Anterior cingulate cortex (tissue), 58 donors: ENCODE data around the gene CRACR2A.

Experiments used
- DNase-seq, 58 donors: peaks; one replicate each; lab custom pipeline; 2025; lab: John Stamatoyannopoulos, UW

The CRACR2A gene

DNA sequence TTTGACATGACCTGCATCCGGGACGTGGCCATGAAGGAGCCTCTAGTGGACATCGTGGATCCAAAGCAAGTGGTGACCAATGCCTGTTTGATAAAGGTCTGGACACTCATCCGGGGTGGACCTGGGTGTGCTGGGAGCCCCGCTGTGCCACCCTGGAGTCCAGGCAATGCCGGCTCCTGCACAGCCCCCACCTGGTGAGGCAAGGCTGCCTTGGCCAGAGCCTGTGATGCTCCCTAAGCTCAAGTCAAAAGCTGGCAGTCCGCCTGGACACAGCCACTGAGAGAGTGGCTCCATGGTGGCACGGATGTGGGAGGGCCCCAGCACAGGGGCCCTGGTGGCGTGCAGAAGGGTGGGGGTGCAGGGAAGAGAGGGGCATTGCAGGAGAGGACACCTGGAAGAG is 176.0 kb downstream of the CRACR2A start:
- no peak for DNase-seq

DNA sequence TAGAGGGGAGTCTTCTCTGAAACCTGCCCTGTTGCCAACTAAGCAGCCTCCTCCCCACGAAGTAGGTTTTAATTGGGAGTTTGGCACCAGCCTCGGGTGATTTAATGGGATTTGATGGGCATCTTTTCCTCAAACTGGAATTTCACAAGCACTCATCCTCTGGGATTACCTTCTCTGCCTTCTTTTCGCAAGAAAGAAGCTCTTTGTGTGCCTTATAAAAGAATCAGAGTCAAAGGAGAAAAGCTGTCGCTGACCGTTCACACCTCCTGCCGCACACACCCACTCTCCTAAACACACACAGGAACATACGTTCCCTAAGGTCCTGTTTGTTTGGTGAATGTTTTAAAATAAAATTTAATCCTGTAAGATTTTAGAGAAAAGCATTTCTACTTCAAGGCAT is 177.9 kb downstream of the CRACR2A start:
- DNase-seq = no peak

DNA sequence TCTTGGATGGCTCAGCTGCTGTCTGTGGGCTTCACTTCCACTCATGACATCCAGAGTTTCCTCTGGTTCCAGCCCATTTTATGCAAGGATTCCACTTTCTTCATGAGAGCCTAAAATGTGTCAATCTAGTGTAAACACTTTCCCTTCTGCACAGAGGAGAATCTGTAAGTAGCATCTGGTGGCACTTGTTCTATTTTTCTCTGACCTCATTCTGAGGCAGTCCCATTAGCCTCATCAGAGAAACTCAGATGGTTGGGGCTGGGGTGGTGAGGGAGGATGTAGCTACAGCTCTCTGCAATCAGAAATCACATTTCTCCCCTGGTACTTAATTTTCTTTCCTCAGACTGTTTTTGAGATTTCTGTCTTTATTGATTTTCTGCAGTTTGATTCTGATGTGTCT is 180.3 kb downstream of the CRACR2A start:
- no peak for DNase-seq

DNA sequence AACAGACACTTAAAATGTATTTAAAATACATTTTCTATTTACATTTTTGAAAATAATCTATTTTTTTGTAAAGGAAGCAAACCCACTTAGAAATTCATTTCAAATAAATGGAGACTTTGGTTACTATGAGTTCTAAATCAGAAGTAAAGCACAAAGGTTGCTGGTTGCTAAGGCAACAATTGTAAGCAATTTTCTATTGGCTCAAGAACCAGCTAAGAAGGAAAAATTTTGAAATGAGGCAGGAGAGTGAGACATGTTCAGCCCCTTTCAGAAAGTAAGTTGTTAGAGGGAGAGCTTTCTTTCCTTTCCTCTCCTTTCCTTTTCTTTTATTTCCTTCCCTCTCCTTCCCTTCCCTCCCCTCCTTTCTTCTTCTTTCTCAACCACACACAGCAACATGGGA is 181.2 kb downstream of the CRACR2A start:
- no peak for DNase-seq

DNA sequence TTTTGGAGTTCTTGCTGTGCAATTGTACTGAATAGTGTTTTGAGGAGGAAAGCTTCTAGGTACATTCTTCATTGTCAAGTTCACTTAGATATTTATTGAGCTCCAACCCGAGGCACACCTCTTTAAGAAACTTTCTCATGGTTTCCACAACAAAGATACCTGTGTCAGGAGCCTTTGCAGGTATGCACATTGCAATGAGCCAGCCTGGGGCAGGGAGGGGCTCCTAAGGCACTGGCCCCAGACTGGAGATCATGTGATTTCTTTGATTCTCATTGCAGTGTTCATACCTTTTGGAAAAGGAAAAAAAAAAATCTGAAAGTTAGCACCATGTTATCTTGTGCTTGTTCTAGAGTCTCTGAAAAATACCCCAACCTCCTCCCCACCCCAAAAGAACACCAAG is 181.6 kb downstream of the CRACR2A start:
- DNase-seq = no peak

DNA sequence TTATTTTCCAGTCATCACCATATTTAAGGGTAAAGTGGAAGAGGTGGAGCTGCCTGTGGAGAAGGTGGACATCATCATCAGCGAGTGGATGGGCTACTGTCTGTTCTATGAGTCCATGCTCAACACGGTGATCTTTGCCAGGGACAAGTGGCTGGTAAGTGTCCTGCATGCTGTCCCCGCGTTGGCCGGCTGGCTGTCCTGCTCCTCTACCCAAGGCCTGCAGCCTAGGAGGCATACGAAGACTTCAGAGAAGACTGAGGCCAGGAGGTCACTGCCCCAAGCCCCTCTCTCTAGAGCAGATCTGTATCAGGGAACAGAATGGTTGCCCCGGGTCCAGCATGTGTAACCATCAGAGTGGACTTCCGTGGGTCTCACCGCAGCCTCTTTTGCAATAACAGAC is 184.2 kb downstream of the CRACR2A start:
- no peak for DNase-seq

DNA sequence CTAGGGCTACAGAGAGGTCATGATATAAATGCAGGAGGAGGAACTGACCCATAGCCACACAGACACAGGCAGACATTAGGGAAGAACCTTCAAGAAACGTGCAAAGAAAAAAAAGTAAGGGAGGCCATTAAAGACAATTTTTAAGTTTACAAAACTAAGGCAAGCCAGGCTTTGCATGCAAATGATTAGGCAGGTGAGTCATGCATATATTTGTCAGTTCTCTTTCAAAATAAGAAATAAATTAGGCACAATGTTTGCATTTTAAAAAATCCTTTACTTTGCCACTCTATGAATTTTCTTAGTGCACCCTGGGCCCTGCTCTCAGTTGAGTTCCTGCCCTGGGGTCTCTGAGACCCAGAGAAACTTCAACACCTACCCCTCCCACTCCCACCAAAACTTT is 186.9 kb downstream of the CRACR2A start:
- no peak for DNase-seq
